GM12878 (cell line): ENCODE results near the gene FLOT1. TPM values are rescaled to one million over a fixed set of nuclear protein-coding genes. Genes with fewer than 3 reads are reported as not detected.
A peak's percentile ranks its signal among the peaks of the same experiment; 100 is the strongest.

Source experiments
- ATF7 ChIP-seq: fragments of 450-650 bp; IDR thresholded peaks from 2 replicates; pipeline ENCODE4 v1.6.1; 2016; ENCODE audit warnings: low read depth, mild to moderate bottlenecking
- CBFB ChIP-seq: IDR thresholded peaks from 2 replicates; pipeline ENCODE4 v1.6.1; 2016; ENCODE audit warnings: antibody characterized with exemption, low read depth
- CBX3 ChIP-seq: fragments of 200-600 bp; sonication (generic); IDR thresholded peaks from 2 replicates; pipeline ENCODE4 v1.6.1; 2016; ENCODE audit warnings: low read depth, borderline replicate concordance
- EED ChIP-seq: sonication (generic); IDR thresholded peaks from 2 replicates; pipeline ENCODE4 v1.6.1; 2016; ENCODE audit warnings: antibody characterized with exemption, low read depth
- EP300 ChIP-seq, 2 experiments: fragments of 150-350 bp in 1 of 2; IDR thresholded peaks; 2 replicates each; pipeline ENCODE4 v1.6.1; 2011 to 2012; ENCODE audit warnings: low read depth in 2 of 2, low read length in 2 of 2, borderline replicate concordance in 1 of 2, improper control_type of control experiment in 1 of 2, inconsistent platforms in 1 of 2; ENCODE audit not compliant: control insufficient read depth in 1 of 2
- FOS ChIP-seq: IDR thresholded peaks from 3 replicates; pipeline ENCODE4 v1.6.1; 2011; ENCODE audit warnings: borderline replicate concordance; ENCODE audit not compliant: insufficient read length; ENCODE audit errors: extremely low read depth
- MEF2A ChIP-seq: IDR thresholded peaks from 2 replicates; pipeline ENCODE4 v1.6.1; 2011; ENCODE audit warnings: low read depth, mild to moderate bottlenecking, low read length, moderate library complexity; ENCODE audit not compliant: insufficient read depth
- MLLT1 ChIP-seq: fragments of 450-650 bp; IDR thresholded peaks from 2 replicates; pipeline ENCODE4 v1.6.1; 2016; ENCODE audit warnings: mild to moderate bottlenecking
- MXI1 ChIP-seq: fragments of 150-350 bp; IDR thresholded peaks from 2 replicates; pipeline ENCODE4 v1.6.1; 2011; ENCODE audit warnings: low read depth, mild to moderate bottlenecking, inconsistent platforms, low read length, improper control_type of control experiment
- NR2F1 ChIP-seq: fragments of 450-650 bp; conservative IDR thresholded peaks from 2 replicates; pipeline ENCODE4 v1.6.1; 2017; ENCODE audit warnings: mild to moderate bottlenecking
- PAX5 ChIP-seq: IDR thresholded peaks from 2 replicates; pipeline ENCODE4 v1.6.1; 2011; ENCODE audit warnings: low read depth, low read length, borderline replicate concordance
- POLR2A ChIP-seq: IDR thresholded peaks from 2 replicates; pipeline ENCODE4 v1.6.1; 2011; ENCODE audit warnings: low read depth, mild to moderate bottlenecking, low read length
- POLR2AphosphoS2 ChIP-seq: IDR thresholded peaks from 2 replicates; pipeline ENCODE4 v1.6.1; 2011; ENCODE audit warnings: low read depth, mild to moderate bottlenecking, low read length, improper control_type of control experiment, moderate library complexity
- SIN3A ChIP-seq: IDR thresholded peaks from 2 replicates; pipeline ENCODE4 v1.6.1; 2012; ENCODE audit warnings: low read depth, low read length, improper control_type of control experiment
- SMARCA5 ChIP-seq: fragments of 450-650 bp; IDR thresholded peaks from 2 replicates; pipeline ENCODE4 v1.6.1; 2017; ENCODE audit warnings: mild to moderate bottlenecking
- SP1 ChIP-seq: IDR thresholded peaks from one replicate; pipeline ENCODE4 v1.6.1; 2011; ENCODE audit warnings: low read depth, low read length
- SRF ChIP-seq, 2 experiments: IDR thresholded peaks; 2 replicates each; pipeline ENCODE4 v1.6.1; 2011; ENCODE audit warnings: low read depth in 2 of 2, low read length in 2 of 2, mild to moderate bottlenecking in 1 of 2, moderate library complexity in 1 of 2
- ZNF274 ChIP-seq: IDR thresholded peaks from one replicate; pipeline ENCODE4 v1.8.0; 2011; ENCODE audit not compliant: insufficient read length, insufficient read depth
- polyA plus RNA-seq, 11 experiments: library from polyadenylated mRNA; depleted of rRNA in 4 of 11; unstranded in 6 of 11; stranded (reverse) in 5 of 11; fragments of >200 nt; fragmentation: Nextera tagmentation in 4 of 11; fragmentation: Illumina TruSeq in 1 of 11; extraction: Ambion mirVana in 4 of 11; extraction: Trizol in 1 of 11; gene quantifications; 1 replicate in 1 of 11; 2 replicates in 10 of 11; pipeline versions ENCODE4 v1.2.1 to v1.2.3, GENCODE V29; 2011 to 2016; ENCODE audit warnings: inconsistent platforms in 2 of 11, missing spikeins in 2 of 11, low read depth in 1 of 11
- total RNA-seq, 4 experiments: library from RNA; depleted of rRNA in 3 of 4; stranded (reverse); fragments of >200 nt in 3 of 4; fragmentation: Illumina TruSeq in 1 of 4; extraction: Trizol in 1 of 4; gene quantifications; 2 replicates each; pipeline versions ENCODE4 v1.2.1 to v1.2.3, GENCODE V29; 2013 to 2021
- TF ChIP-seq, protein P1 (sequence below), 3 experiments: IDR thresholded peaks in 2 of 3; conservative IDR thresholded peaks in 1 of 3; 2 replicates each; pipeline ENCODE4 v1.5.1; 2011; ENCODE audit warnings: low read depth in 3 of 3, low read length in 3 of 3, mild to moderate bottlenecking in 3 of 3, control low read depth in 2 of 3, moderate library complexity in 2 of 3, inconsistent platforms in 1 of 3, mixed read lengths in 1 of 3; ENCODE audit not compliant: control insufficient read depth in 2 of 3, insufficient read depth in 1 of 3; ENCODE audit errors: extremely low read depth in 1 of 3
- TF ChIP-seq, protein P2 (sequence below): fragments of 450-650 bp; formaldehyde crosslinking; IDR thresholded peaks from 2 replicates; pipeline ENCODE4 v1.4.0; 2020; ENCODE audit warnings: mild to moderate bottlenecking, moderate library complexity
- TF ChIP-seq, protein P3 (sequence below): IDR thresholded peaks from 2 replicates; pipeline ENCODE4 v1.6.1; 2011; ENCODE audit warnings: borderline replicate concordance, low read depth, mild to moderate bottlenecking, moderate library complexity, low read length; ENCODE audit not compliant: insufficient read depth, poor library complexity, severe bottlenecking

The FLOT1 gene
- total and polyA plus RNA-seq, 10 of the 15 experiments (the other 5 are each of a cell fraction or from before 2014, with no cell fraction given) = 12.3 to 153 (median 112) TPM

DNA sequence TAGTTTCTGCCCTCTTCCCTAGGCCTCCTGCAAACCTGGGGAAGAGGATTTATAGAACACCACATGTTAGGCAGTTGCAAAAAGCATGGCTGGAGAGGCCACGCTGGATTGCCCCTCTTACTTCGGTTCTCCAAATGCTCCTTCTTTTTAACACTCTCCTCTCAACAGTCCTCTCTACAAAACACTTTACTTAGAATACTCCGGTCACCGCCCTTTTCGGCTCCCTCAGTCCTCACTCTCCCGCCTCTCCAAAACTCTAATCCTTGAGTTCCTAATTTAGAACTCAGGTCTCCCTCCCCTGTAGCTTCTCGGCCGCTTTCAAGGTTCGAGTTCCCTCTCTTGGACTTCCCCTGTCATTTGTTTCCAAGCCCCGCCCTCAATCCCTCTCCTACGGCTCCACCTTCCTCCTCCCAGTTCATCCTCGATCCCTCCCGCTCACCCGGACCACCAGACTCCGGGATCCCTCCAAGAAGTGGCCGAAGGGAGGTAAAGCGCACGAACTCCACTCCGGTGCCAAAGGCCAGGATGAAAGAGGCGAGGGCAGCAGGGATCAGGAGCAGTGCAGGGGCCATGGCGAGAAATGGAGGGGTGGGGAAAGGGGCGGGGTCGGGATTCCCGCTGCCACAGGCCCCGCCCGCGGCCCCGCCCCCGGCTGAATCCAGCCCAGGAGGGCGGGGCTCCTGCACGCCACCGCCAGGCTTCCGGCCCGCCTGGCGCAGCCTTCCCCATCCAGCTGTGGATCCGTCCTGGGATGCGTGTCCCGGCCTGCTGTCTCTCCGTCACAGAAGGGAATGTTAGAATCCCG is 51.9 kb downstream of the FLOT1 start, which contains the start of gene NRM (continued):
- TF ChIP-seq, protein P1, sequence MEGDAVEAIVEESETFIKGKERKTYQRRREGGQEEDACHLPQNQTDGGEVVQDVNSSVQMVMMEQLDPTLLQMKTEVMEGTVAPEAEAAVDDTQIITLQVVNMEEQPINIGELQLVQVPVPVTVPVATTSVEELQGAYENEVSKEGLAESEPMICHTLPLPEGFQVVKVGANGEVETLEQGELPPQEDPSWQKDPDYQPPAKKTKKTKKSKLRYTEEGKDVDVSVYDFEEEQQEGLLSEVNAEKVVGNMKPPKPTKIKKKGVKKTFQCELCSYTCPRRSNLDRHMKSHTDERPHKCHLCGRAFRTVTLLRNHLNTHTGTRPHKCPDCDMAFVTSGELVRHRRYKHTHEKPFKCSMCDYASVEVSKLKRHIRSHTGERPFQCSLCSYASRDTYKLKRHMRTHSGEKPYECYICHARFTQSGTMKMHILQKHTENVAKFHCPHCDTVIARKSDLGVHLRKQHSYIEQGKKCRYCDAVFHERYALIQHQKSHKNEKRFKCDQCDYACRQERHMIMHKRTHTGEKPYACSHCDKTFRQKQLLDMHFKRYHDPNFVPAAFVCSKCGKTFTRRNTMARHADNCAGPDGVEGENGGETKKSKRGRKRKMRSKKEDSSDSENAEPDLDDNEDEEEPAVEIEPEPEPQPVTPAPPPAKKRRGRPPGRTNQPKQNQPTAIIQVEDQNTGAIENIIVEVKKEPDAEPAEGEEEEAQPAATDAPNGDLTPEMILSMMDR (IDR thresholded peaks at IDR 0.05 in 2 of 3, conservative IDR thresholded peaks at IDR 0.05 in 1 of 3; ENCODE audit: control insufficient read depth in 2 of 3, extremely low read depth in 1 of 3, insufficient read depth in 1 of 3, low read depth in 3 of 3, low read length in 3 of 3) = no peak
- no peak for TF ChIP-seq MEF2A
- 0 out of 2 replicates have a peak, but pooled peaks have one; percentile 7 for TF ChIP-seq SIN3A
- TF ChIP-seq CBFB = peak; percentile 32; the same call in 1 of the 2 replicates
- no peak for TF ChIP-seq CBX3
- no peak for TF ChIP-seq SP1
- TF ChIP-seq PAX5 = 0 out of 2 replicates have a peak, but pooled peaks have one; percentile 16
- no peak for TF ChIP-seq ZNF274
- peak; percentile 59; the same call in 1 of the 2 replicates for TF ChIP-seq POLR2AphosphoS2
- TF ChIP-seq MLLT1 = peak; percentile 70; the same call in 1 of the 2 replicates
- TF ChIP-seq, protein P2, sequence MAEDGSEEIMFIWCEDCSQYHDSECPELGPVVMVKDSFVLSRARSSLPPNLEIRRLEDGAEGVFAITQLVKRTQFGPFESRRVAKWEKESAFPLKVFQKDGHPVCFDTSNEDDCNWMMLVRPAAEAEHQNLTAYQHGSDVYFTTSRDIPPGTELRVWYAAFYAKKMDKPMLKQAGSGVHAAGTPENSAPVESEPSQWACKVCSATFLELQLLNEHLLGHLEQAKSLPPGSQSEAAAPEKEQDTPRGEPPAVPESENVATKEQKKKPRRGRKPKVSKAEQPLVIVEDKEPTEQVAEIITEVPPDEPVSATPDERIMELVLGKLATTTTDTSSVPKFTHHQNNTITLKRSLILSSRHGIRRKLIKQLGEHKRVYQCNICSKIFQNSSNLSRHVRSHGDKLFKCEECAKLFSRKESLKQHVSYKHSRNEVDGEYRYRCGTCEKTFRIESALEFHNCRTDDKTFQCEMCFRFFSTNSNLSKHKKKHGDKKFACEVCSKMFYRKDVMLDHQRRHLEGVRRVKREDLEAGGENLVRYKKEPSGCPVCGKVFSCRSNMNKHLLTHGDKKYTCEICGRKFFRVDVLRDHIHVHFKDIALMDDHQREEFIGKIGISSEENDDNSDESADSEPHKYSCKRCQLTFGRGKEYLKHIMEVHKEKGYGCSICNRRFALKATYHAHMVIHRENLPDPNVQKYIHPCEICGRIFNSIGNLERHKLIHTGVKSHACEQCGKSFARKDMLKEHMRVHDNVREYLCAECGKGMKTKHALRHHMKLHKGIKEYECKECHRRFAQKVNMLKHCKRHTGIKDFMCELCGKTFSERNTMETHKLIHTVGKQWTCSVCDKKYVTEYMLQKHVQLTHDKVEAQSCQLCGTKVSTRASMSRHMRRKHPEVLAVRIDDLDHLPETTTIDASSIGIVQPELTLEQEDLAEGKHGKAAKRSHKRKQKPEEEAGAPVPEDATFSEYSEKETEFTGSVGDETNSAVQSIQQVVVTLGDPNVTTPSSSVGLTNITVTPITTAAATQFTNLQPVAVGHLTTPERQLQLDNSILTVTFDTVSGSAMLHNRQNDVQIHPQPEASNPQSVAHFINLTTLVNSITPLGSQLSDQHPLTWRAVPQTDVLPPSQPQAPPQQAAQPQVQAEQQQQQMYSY = no peak
- no peak for TF ChIP-seq EP300 (IDR thresholded peaks at IDR 0.05; ENCODE audit: borderline replicate concordance in 1 of 2, control insufficient read depth in 1 of 2, low read depth in 2 of 2, low read length in 2 of 2)
- TF ChIP-seq POLR2A = peak; percentile 74
- TF ChIP-seq, protein P3, sequence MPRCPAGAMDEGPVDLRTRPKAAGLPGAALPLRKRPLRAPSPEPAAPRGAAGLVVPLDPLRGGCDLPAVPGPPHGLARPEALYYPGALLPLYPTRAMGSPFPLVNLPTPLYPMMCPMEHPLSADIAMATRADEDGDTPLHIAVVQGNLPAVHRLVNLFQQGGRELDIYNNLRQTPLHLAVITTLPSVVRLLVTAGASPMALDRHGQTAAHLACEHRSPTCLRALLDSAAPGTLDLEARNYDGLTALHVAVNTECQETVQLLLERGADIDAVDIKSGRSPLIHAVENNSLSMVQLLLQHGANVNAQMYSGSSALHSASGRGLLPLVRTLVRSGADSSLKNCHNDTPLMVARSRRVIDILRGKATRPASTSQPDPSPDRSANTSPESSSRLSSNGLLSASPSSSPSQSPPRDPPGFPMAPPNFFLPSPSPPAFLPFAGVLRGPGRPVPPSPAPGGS = peak; percentile 7
- no peak for TF ChIP-seq SRF (IDR thresholded peaks at IDR 0.05; ENCODE audit: low read depth in 2 of 2, low read length in 2 of 2)
- TF ChIP-seq FOS = no peak
- peak; percentile 91 for TF ChIP-seq EED
- no peak for TF ChIP-seq SMARCA5
- peak; percentile 35; the same call in 1 of the 2 replicates for TF ChIP-seq ATF7
- 0 out of 2 replicates have a peak, but pooled peaks have one; percentile 27 for TF ChIP-seq NR2F1
- TF ChIP-seq MXI1 = peak; percentile 42
